SK-N-SH (cell line): ENCODE results near the gene IP6K1. TPM values are rescaled to one million over a fixed set of nuclear protein-coding genes. Genes with fewer than 3 reads are reported as not detected.

Experiments used
- CTCF ChIA-PET: fragments of 300-600, 350-600 bp; formaldehyde crosslinking; extraction: SDS; loops from one replicate; lab custom pipeline; 2021; lab: Yijun Ruan, JAX
- POLR2A ChIA-PET: fragments of 350-600 bp; sonication (Branson Sonifier 250); formaldehyde crosslinking; extraction: SDS; loops from one replicate; lab custom pipeline; 2020; ENCODE audit warnings: antibody characterized with exemption, inconsistent platforms; lab: Yijun Ruan, JAX
- DNase-seq: peaks from one replicate; pipeline ENCODE4 v3.0.0; 2012
- H2AFZ ChIP-seq: fragments of 200-600 bp; sonication (generic); 2 replicates; pipeline ENCODE4 v1.8.1; 2016; ENCODE audit warnings: antibody characterized with exemption, mild to moderate bottlenecking, low read depth
- H3F3A ChIP-seq: fragments of 200-600 bp; sonication (generic); replicated peaks from 2 replicates; pipeline ENCODE3; 2016; ENCODE audit warnings: antibody characterized with exemption, mild to moderate bottlenecking; ENCODE audit not compliant: insufficient read depth
- H3K27ac ChIP-seq, 2 experiments: fragments of 200-500 bp in 1 of 2; fragments of 200-600 bp in 1 of 2; sonication (Bioruptor generic) in 1 of 2; sonication (generic), shearing (Covaris generic) in 1 of 2; 2 replicates each; pipeline versions ENCODE4 v1.5.1 to v1.6.1; 2014 to 2016; ENCODE audit warnings: low read depth in 2 of 2, inconsistent platforms in 1 of 2, low read length in 1 of 2, mild to moderate bottlenecking in 1 of 2, mixed read lengths in 1 of 2
- H3K27me3 ChIP-seq: fragments of 200-600 bp; sonication (generic), shearing (Covaris generic); 2 replicates; pipeline ENCODE4 v1.6.1; 2016; ENCODE audit warnings: mixed run types; ENCODE audit not compliant: insufficient read depth
- H3K36me3 ChIP-seq, 2 experiments: fragments of 200-500 bp in 1 of 2; fragments of 200-600 bp in 1 of 2; sonication (Bioruptor generic) in 1 of 2; sonication (generic) in 1 of 2; replicated peaks in 1 of 2; 2 replicates each; pipeline versions ENCODE3 to v1.5.1; 2014 to 2016; ENCODE audit warnings: low read length in 1 of 2, mild to moderate bottlenecking in 1 of 2; ENCODE audit not compliant: insufficient read depth in 2 of 2, control insufficient read depth in 1 of 2
- H3K4me1 ChIP-seq, 2 experiments: fragments of 200-500 bp in 1 of 2; fragments of 200-600 bp in 1 of 2; sonication (Bioruptor generic) in 1 of 2; sonication (generic), shearing (Covaris generic) in 1 of 2; 2 replicates each; pipeline versions ENCODE4 v1.5.1 to v1.6.1; 2014 to 2016; ENCODE audit warnings: low read depth in 1 of 2, low read length in 1 of 2, mixed run types in 1 of 2; ENCODE audit not compliant: insufficient read depth in 2 of 2, control insufficient read depth in 1 of 2
- H3K4me2 ChIP-seq: fragments of 200-600 bp; sonication (generic), shearing (Covaris generic); 2 replicates; pipeline ENCODE4 v1.6.1; 2017; ENCODE audit warnings: mixed run types
- H3K4me3 ChIP-seq, 2 experiments: fragments of 200-500 bp in 1 of 2; fragments of 200-600 bp in 1 of 2; sonication (Bioruptor generic) in 1 of 2; sonication (generic), shearing (Covaris generic) in 1 of 2; 2 replicates each; pipeline versions ENCODE4 v1.5.1 to v1.8.1; 2014 to 2016; ENCODE audit warnings: low read depth in 2 of 2, inconsistent platforms in 1 of 2, low read length in 1 of 2, mild to moderate bottlenecking in 1 of 2, mixed read lengths in 1 of 2, moderate library complexity in 1 of 2
- H3K79me2 ChIP-seq: fragments of 200-600 bp; sonication (generic); 2 replicates; pipeline ENCODE4 v1.8.1; 2017; ENCODE audit warnings: mild to moderate bottlenecking; ENCODE audit not compliant: insufficient read depth
- H3K9ac ChIP-seq: fragments of 200-600 bp; sonication (generic); 2 replicates; pipeline ENCODE4 v1.6.1; 2017; ENCODE audit warnings: mixed run types
- H3K9me2 ChIP-seq: fragments of 200-600 bp; sonication (generic); 2 replicates; pipeline ENCODE4 v1.6.1; 2017; ENCODE audit warnings: mixed run types
- H3K9me3 ChIP-seq: fragments of 200-600 bp; sonication (generic); 2 replicates; pipeline ENCODE4 v1.6.1; 2017; ENCODE audit warnings: mixed run types, mild to moderate bottlenecking, moderate library complexity
- H4K20me1 ChIP-seq: fragments of 200-600 bp; sonication (generic); 2 replicates; pipeline ENCODE4 v1.6.1; 2017; ENCODE audit warnings: mild to moderate bottlenecking, mixed run types; ENCODE audit not compliant: insufficient read depth
- EP300 ChIP-seq, 2 experiments: IDR thresholded peaks; 2 replicates each; pipeline versions ENCODE4 v1.4.0 to v1.6.1; 2012; ENCODE audit warnings: borderline replicate concordance in 1 of 2, low read depth in 1 of 2, low read length in 1 of 2
- EZH2phosphoT487 ChIP-seq: fragments of 200-600 bp; sonication (generic); IDR thresholded peaks from 2 replicates; pipeline ENCODE4 v1.6.1; 2017; ENCODE audit warnings: low read depth, mixed run types, mild to moderate bottlenecking, antibody characterized with exemption, moderate library complexity, borderline replicate concordance
- FOXM1 ChIP-seq: IDR thresholded peaks from 2 replicates; pipeline ENCODE4 v1.4.0; 2012; ENCODE audit warnings: low read depth, mild to moderate bottlenecking
- GABPA ChIP-seq: IDR thresholded peaks from 2 replicates; pipeline ENCODE4 v1.4.0; 2012; ENCODE audit warnings: low read depth, mild to moderate bottlenecking
- GATA2 ChIP-seq: sonication (generic); formaldehyde crosslinking; IDR thresholded peaks from 2 replicates; pipeline ENCODE4 v1.5.0; 2020; ENCODE audit warnings: mild to moderate bottlenecking, missing genetic modification reagents
- IRF3 ChIP-seq: fragments of 150-350 bp; IDR thresholded peaks from 2 replicates; pipeline ENCODE4 v1.6.1; 2016; ENCODE audit warnings: mild to moderate bottlenecking, low read depth, low read length
- MAX ChIP-seq: IDR thresholded peaks from 2 replicates; pipeline ENCODE4 v1.4.0; 2012; ENCODE audit warnings: low read depth
- NFIC ChIP-seq: IDR thresholded peaks from 2 replicates; pipeline ENCODE4 v1.4.0; 2012; ENCODE audit warnings: borderline replicate concordance
- NRF1 ChIP-seq: IDR thresholded peaks from 2 replicates; pipeline ENCODE4 v1.6.1; 2012; ENCODE audit warnings: low read depth, mild to moderate bottlenecking, low read length
- RCOR1 ChIP-seq: fragments of 150-350 bp; IDR thresholded peaks from 2 replicates; pipeline ENCODE4 v1.6.1; 2017; ENCODE audit warnings: antibody characterized with exemption, low read length
- RFX5 ChIP-seq: IDR thresholded peaks from 2 replicates; pipeline ENCODE4 v1.6.1; 2012; ENCODE audit warnings: mild to moderate bottlenecking, improper control_type of control experiment, low read length
- RXRA ChIP-seq: IDR thresholded peaks from 2 replicates; pipeline ENCODE4 v1.4.0; 2012; ENCODE audit warnings: low read depth, mild to moderate bottlenecking, borderline replicate concordance
- SIN3A ChIP-seq: IDR thresholded peaks from 2 replicates; pipeline ENCODE4 v1.6.1; 2012; ENCODE audit warnings: low read depth, mild to moderate bottlenecking, low read length, moderate library complexity, borderline replicate concordance
- SMC3 ChIP-seq: IDR thresholded peaks from 2 replicates; pipeline ENCODE4 v1.6.1; 2012; ENCODE audit warnings: low read depth, low read length, improper control_type of control experiment
- TAF1 ChIP-seq: IDR thresholded peaks from 2 replicates; pipeline ENCODE4 v1.6.1; 2012; ENCODE audit warnings: low read depth, mild to moderate bottlenecking, low read length, moderate library complexity, borderline replicate concordance
- TCF12 ChIP-seq: IDR thresholded peaks from 2 replicates; pipeline ENCODE4 v1.4.0; 2012
- ZBTB33 ChIP-seq: IDR thresholded peaks from 2 replicates; pipeline ENCODE4 v1.4.0; 2012; ENCODE audit warnings: low read depth, borderline replicate concordance
- WGBS: methylation state at CpG from one replicate; pipeline ENCODE4 v1.1.6; 2017; ENCODE audit warnings: low lambda C conversion rate; 5-methylcytosine and 5-hydroxymethylcytosine counted together
- polyA plus RNA-seq, 3 experiments: library from polyadenylated mRNA; depleted of rRNA; stranded (reverse); fragments of >200 nt; gene quantifications; 2 replicates each; pipeline ENCODE4 v1.2.3, GENCODE V29; 2012

The IP6K1 gene
- polyA plus RNA-seq, 1 of the 3 experiments (the other 2 are of a cell fraction) = 23.3 TPM

GRCh38 chr3:49712631-49713317 is 73.6 kb downstream of the IP6K1 start:
- Histone ChIP-seq H2AFZ (no peak overlapping the region), H3K4me1 (no peaks in the 10 kb centered on the region), H3K9me3 (no peaks in the 10 kb centered on the region), H3K4me3 (no peak overlapping the region), H3K9me2 (no peaks in the 10 kb centered on the region), H3K4me2 (no peak overlapping the region), H3K9ac (no peak overlapping the region), H3K27me3 (no peaks in the 10 kb centered on the region), H3K79me2 (no peaks in the 10 kb centered on the region), H3K36me3 (peaks cover 8 to 16% of the 10 kb centered on the region in 2 experiments), H3F3A (no peaks in the 10 kb centered on the region), H3K27ac (no peak overlapping the region), H4K20me1 (no peaks in the 10 kb centered on the region)
- DNase-seq = no peak
- TF ChIP-seq EP300 (IDR thresholded peaks at IDR 0.05; ENCODE audit: borderline replicate concordance in 1 of 2, low read depth in 1 of 2, low read length in 1 of 2) (no peak), GATA2 (CRISPR knock-in tag) (no peak), NFIC (no peak), IRF3 (no peak), SMC3 (no peak), RFX5 (no peak), TCF12 (no peak), SIN3A (no peak), NRF1 (no peak), RXRA (no peak), FOXM1 (no peak), EZH2phosphoT487 (no peak), TAF1 (no peak), GABPA (no peak)
- ChIA-PET CTCF (interaction anchor here (1.2 to 1.9 kb wide), 4 partner anchors 9 to 173 kb away, joined by 3 to 14 read pairs (median 6); no protein-coding TSS in a partner anchor), POLR2A (interaction anchor here (0.9 kb wide), 1 partner anchor 173 kb away, joined by 4 read pairs; no protein-coding TSS in a partner anchor)
- 81% methylated on average over 4 of the region's 7 CpGs for WGBS

- TF ChIP-seq MAX (no peak), ZBTB33 (no peak), RCOR1 (no peak), SIN3A (no peak)
- ChIA-PET POLR2A (interaction anchor here (0.9 to 1.2 kb wide), 2 partner anchors 11 to 173 kb away, joined by 4 read pairs; partner anchors contain the start of gene GMPPB), CTCF (interaction anchor here (0.9 to 1.9 kb wide), 5 partner anchors 9 to 173 kb away, joined by 3 to 14 read pairs (median 4); no protein-coding TSS in a partner anchor)
Measured at GRCh38 chr3:49712166-49712565, 74.2 kb downstream of the IP6K1 start.

More at GRCh38 chr3:49712166-49712565, 74.2 kb downstream of the IP6K1 start:
- Histone ChIP-seq H3K36me3 (peaks cover 8 to 16% of the 10 kb centered on the region in 2 experiments), H3K9ac (no peak overlapping the region), H3K4me1 (no peaks in the 10 kb centered on the region), H3K27me3 (no peaks in the 10 kb centered on the region), H3K9me3 (no peaks in the 10 kb centered on the region), H2AFZ (no peak overlapping the region), H3K79me2 (no peaks in the 10 kb centered on the region), H4K20me1 (no peaks in the 10 kb centered on the region), H3K4me3 (no peak overlapping the region), H3K4me2 (no peak overlapping the region), H3K27ac (no peak overlapping the region), H3F3A (no peaks in the 10 kb centered on the region), H3K9me2 (no peaks in the 10 kb centered on the region)
- no peak for DNase-seq
- 98% methylated on average over 4 of the region's 11 CpGs for WGBS
